ENCODE data around the gene CEP164. TPM values are rescaled to one million over a fixed set of nuclear protein-coding genes. Genes with fewer than 3 reads are reported as not detected.

The CEP164 gene
- total and polyA plus RNA-seq, 2 of the 8 experiments (the other 6 are each of a cell fraction or from before 2014, with no cell fraction given): 8.4 to 20.8 TPM

DNA sequence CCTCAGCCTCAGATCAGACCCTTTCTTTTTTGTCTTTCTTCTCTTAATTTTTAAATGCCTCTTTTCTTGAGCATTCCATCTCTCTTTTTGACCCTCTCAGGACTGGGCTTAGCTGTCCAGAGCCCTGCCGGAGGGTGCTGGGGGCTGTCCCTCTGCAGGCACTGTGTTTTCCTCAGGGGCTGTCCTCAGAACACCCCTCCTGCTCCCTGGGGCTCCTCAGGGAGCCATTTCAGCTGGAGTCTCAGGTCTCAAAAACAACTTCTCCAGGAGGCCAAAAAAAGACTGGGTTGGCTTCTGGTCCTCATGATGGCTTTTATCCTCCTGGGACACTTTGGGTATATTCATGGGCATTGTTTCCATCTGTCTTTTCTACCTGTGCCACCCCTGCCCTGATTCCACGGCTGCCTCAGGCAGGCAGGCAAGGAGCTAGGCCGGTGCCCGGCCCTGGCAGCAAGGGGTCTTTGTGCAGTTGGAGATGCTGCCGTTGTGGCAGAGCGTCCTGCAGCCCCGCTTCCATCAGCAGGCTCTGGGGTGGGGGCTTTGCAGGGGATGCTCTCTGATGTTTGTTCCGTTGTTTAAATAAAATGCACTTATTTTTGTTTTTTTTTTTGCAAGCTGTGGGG, 85.1 kb downstream of the CEP164 start (continued):
- no peak for TF ChIP-seq NRF1 (IDR thresholded peaks at IDR 0.05; ENCODE audit: low read depth, low read length)
- TF ChIP-seq ATF3 (IDR thresholded peaks at IDR 0.05; ENCODE audit: insufficient read depth, low read depth, low read length): no peak
- no peak for TF ChIP-seq SUZ12 (IDR thresholded peaks at IDR 0.05; ENCODE audit: low read length)
- TF ChIP-seq FOSL1 (IDR thresholded peaks at IDR 0.05; ENCODE audit: insufficient read depth, low read depth, low read length): no peak
- TF ChIP-seq, protein P1, sequence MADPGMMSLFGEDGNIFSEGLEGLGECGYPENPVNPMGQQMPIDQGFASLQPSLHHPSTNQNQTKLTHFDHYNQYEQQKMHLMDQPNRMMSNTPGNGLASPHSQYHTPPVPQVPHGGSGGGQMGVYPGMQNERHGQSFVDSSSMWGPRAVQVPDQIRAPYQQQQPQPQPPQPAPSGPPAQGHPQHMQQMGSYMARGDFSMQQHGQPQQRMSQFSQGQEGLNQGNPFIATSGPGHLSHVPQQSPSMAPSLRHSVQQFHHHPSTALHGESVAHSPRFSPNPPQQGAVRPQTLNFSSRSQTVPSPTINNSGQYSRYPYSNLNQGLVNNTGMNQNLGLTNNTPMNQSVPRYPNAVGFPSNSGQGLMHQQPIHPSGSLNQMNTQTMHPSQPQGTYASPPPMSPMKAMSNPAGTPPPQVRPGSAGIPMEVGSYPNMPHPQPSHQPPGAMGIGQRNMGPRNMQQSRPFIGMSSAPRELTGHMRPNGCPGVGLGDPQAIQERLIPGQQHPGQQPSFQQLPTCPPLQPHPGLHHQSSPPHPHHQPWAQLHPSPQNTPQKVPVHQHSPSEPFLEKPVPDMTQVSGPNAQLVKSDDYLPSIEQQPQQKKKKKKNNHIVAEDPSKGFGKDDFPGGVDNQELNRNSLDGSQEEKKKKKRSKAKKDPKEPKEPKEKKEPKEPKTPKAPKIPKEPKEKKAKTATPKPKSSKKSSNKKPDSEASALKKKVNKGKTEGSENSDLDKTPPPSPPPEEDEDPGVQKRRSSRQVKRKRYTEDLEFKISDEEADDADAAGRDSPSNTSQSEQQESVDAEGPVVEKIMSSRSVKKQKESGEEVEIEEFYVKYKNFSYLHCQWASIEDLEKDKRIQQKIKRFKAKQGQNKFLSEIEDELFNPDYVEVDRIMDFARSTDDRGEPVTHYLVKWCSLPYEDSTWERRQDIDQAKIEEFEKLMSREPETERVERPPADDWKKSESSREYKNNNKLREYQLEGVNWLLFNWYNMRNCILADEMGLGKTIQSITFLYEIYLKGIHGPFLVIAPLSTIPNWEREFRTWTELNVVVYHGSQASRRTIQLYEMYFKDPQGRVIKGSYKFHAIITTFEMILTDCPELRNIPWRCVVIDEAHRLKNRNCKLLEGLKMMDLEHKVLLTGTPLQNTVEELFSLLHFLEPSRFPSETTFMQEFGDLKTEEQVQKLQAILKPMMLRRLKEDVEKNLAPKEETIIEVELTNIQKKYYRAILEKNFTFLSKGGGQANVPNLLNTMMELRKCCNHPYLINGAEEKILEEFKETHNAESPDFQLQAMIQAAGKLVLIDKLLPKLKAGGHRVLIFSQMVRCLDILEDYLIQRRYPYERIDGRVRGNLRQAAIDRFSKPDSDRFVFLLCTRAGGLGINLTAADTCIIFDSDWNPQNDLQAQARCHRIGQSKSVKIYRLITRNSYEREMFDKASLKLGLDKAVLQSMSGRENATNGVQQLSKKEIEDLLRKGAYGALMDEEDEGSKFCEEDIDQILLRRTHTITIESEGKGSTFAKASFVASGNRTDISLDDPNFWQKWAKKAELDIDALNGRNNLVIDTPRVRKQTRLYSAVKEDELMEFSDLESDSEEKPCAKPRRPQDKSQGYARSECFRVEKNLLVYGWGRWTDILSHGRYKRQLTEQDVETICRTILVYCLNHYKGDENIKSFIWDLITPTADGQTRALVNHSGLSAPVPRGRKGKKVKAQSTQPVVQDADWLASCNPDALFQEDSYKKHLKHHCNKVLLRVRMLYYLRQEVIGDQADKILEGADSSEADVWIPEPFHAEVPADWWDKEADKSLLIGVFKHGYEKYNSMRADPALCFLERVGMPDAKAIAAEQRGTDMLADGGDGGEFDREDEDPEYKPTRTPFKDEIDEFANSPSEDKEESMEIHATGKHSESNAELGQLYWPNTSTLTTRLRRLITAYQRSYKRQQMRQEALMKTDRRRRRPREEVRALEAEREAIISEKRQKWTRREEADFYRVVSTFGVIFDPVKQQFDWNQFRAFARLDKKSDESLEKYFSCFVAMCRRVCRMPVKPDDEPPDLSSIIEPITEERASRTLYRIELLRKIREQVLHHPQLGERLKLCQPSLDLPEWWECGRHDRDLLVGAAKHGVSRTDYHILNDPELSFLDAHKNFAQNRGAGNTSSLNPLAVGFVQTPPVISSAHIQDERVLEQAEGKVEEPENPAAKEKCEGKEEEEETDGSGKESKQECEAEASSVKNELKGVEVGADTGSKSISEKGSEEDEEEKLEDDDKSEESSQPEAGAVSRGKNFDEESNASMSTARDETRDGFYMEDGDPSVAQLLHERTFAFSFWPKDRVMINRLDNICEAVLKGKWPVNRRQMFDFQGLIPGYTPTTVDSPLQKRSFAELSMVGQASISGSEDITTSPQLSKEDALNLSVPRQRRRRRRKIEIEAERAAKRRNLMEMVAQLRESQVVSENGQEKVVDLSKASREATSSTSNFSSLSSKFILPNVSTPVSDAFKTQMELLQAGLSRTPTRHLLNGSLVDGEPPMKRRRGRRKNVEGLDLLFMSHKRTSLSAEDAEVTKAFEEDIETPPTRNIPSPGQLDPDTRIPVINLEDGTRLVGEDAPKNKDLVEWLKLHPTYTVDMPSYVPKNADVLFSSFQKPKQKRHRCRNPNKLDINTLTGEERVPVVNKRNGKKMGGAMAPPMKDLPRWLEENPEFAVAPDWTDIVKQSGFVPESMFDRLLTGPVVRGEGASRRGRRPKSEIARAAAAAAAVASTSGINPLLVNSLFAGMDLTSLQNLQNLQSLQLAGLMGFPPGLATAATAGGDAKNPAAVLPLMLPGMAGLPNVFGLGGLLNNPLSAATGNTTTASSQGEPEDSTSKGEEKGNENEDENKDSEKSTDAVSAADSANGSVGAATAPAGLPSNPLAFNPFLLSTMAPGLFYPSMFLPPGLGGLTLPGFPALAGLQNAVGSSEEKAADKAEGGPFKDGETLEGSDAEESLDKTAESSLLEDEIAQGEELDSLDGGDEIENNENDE (IDR thresholded peaks at IDR 0.05; ENCODE audit: insufficient replicate concordance, low read length): no peak
- no peak for TF ChIP-seq CEBPB (IDR thresholded peaks at IDR 0.05; ENCODE audit: low read depth, low read length)
